SK-N-SH treated with all-trans-retinoic acid at 6 μM for 48 hours (cell line): ENCODE data around the gene MEIS3.

Experiments used
- ARNTL ChIP-seq: fragments of 450-650 bp; formaldehyde crosslinking; IDR thresholded peaks from 2 replicates; pipeline ENCODE4 v1.5.0; 2020; ENCODE audit warnings: low read depth, mild to moderate bottlenecking, moderate library complexity, borderline replicate concordance
- OSR1 ChIP-seq: fragments of 250-450 bp; sonication (Bioruptor Pico); IDR thresholded peaks from 2 replicates; pipeline ENCODE4 v1.8.0; 2022; ENCODE audit warnings: moderate library complexity, mild to moderate bottlenecking, inconsistent platforms
- PATZ1 ChIP-seq: fragments of 250-450 bp; sonication (Bioruptor Pico); IDR thresholded peaks from 2 replicates; pipeline ENCODE4 v1.8.0; 2020; ENCODE audit warnings: mild to moderate bottlenecking, moderate library complexity, borderline replicate concordance
- TOX ChIP-seq: fragments of 250-450 bp; sonication (Bioruptor Pico); IDR thresholded peaks from 2 replicates; pipeline ENCODE4 v1.8.0; 2021; ENCODE audit warnings: mild to moderate bottlenecking, moderate library complexity, borderline replicate concordance

- TF ChIP-seq TOX (CRISPR knock-in tag) (no peak), PATZ1 (CRISPR knock-in tag) (no peak), ARNTL (no peak), OSR1 (CRISPR knock-in tag) (no peak)
These were observed 13.2 kb upstream of the MEIS3 start for GRCh38 chr19:47432499-47432898.
